GM21526 (cell line): ENCODE data around the gene SPATA24.
"Not testable (repeated sequence)": the region's sequence is repeated elsewhere in the genome, so short reads cannot be mapped to it uniquely, and the experiment has no call there.

Source experiments
- ATAC-seq: cut with Tn5 transposase; IDR thresholded peaks from one replicate; pipeline ENCODE4 v1.9.1; 2021; ENCODE audit warnings: moderate library complexity; ENCODE audit not compliant: unreplicated experiment, low FRiP score

Gene SPATA24

DNA sequence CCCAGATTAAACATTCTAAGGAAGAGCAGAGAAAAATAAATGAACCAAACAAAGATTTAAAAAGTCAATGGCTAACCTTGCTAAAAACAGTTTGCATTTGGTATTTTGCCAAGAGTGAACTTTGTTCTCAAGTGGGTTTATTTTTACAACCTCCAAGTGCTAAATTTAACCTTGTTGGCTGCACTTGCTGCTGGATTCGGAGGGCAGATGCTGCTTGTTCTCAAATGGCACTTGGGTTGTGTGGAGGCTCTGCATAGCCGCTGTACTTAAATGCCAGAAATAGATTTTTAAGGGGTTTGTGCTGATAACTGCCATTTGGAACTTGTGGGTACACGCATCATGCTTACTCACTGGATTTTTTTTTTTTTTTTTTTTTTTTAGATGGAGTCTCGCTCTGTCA lies 13.3 kb upstream of the SPATA24 start:
- ATAC-seq, result no peak

DNA sequence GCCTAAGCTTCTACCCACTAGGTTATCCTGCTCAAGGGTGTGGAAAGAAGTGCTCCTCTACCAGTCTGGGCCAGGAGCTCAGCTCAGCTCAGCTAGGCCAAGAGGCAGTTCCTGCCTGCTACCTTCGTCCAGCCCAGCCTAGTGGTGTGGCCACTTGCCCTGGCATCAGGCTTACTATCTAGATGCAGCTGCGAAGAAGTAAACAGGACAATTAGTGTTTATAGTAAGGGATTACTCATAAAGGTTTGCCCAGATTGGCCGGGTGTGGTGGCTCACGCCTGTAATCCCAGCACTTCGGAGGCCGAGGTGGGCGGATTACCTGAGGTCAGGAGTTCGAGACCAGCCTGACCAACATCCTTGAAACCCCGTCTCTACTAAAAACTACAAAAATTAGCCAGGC lies 12.8 kb upstream of the SPATA24 start:
- no peak for ATAC-seq

DNA sequence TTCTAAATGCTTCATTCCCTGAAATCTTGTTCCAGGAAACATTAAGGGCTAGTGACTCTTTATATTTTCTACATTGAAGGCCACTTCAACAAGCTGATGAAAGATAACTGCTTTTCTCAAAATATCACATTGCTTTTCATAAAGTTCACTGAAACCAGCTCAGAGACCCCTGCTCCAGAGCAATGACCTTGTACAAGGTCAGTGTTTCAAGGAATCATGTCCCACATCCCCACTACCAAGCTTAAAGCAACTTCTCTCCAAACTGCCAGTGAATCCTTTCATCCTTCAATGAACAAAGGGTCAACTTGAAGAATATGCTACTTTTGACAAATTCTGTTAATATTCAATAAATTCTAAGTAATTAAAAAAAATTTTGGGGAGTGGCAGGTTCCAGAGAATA lies 12.0 kb upstream of the SPATA24 start:
- ATAC-seq, result no peak

DNA sequence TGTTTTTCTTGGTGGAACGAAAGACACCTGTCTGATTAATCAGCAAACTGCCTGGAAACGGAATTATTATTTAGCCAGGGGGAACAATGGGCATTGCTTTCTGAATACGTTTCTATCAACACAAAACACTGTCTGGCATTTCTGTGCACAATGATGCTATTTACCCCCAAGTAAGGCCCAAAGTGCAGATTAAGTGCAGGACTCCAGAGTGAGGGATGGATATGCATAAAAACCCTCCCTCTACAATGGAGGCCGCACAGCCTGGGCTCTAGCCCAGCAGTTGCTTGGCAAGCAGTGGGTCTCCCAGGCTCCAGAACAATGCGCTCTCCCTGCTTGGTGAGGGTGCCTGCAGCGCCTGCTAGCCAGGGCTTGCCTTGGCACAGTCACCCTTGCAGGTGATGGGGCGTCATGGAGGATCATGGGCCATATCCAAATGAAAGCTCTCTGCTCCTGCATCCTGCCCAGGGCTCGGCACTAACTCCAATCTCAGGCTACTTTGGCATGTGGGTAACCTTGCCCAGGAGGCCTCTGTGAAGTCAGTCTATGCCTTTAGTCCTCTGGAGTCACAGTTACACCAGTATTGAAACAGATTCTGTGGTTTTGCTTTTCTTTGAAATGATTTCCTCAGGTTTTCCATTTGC lies 11.5 kb upstream of the SPATA24 start:
- ATAC-seq, result no peak

DNA sequence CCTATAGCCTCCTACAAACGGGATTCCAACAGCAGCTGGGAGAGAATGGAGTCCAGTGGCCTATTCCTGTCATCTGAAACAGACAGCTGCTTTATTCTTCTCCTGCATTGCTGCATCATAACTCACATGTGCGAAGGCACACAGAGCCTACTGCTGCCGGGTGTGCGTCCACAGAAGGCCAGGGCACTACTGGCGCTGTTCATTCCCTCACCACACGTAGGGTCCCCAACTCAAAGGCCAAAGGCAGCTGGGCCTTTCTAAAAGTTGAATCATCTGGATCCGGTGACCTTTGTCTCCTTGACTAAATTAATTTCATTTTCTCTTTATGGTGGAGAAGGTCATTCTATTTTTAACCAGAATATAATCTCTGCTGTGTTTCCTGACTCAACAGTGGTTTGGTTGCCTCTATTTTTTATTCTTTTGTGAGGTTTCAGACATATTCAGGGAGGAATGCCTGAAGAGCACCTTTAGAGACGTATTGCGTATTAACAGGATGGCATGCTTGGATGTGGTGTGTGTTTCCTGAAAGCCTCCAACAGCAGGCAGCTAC lies 10.8 kb upstream of the SPATA24 start:
- no peak for ATAC-seq

DNA sequence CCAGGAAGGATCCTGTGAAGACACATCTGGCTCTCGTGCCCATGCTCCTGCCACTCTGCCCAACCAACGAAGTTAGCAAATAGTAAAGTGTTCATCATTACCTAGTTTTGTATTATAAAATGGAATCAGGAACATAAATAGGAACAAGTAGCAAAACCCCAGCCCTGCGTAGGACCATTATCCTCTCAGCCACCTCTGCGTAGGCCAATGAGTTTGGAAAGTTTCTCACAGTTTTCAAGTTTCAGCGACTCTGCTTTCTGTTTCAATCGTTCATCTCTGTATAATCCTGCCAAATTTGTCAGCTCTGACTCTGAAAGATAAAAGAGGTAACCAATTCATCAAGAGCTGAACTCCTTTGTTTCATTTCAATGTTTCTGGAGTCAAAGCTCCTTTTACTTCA lies 10.1 kb upstream of the SPATA24 start:
- ATAC-seq, result no peak

DNA sequence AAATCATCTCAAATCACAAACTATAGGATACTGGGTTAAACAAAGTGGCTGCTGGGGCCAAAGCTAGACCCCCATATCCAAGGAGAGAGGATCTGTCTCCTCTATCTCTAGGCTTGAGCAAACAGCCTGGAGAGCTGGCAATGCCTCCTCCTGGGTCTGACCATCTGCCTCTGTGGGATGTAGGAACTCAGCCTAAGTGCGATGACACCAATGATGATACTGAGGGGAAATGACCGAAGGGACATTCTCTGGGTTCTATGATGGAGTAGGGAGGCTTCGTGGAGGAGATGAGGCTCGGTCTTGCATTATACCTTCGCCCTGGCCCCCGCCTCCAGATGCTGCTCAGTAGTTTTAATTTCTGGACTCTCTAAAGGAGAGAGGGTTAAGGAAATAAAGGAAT lies 9.3 kb upstream of the SPATA24 start:
- no peak for ATAC-seq

DNA sequence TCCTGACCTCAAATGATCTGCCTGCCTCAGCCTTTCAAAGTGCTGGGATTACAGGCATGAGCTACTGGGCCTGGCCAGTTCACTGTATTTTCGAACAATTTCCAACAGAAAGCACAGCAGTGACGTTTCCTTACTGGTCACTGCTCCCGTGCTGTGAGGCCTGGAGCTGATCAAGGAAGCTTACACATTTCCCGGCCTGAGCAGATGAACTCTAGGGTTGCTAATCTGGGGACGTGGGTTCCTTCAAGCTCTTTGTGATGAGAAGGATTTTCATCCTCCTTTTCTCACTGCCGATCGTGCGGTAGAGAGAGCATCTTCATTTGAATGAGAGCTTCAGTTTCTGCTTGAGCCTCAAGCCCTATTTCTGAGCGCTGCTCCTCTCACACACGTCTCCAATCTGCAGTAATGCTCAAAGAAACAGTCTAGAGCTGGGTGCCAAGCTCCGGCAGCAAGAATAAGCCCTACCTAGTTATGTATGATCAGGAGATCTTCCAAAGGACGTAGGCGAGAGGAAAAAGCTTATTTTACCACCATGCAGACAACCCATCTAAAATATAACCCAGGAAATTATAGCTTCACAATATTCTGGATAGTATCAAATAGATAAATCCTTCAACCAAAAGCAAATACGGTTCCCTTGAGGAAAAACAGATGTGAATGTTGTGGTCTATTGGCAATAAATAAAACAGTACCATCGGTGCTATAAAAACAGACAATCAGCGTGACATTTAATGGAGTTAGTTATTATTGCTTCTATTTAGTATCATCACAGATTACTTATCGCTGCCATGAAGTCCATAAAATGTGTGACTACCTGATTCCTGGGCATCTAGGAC lies 7.3 kb upstream of the SPATA24 start:
- ATAC-seq, result no peak

DNA sequence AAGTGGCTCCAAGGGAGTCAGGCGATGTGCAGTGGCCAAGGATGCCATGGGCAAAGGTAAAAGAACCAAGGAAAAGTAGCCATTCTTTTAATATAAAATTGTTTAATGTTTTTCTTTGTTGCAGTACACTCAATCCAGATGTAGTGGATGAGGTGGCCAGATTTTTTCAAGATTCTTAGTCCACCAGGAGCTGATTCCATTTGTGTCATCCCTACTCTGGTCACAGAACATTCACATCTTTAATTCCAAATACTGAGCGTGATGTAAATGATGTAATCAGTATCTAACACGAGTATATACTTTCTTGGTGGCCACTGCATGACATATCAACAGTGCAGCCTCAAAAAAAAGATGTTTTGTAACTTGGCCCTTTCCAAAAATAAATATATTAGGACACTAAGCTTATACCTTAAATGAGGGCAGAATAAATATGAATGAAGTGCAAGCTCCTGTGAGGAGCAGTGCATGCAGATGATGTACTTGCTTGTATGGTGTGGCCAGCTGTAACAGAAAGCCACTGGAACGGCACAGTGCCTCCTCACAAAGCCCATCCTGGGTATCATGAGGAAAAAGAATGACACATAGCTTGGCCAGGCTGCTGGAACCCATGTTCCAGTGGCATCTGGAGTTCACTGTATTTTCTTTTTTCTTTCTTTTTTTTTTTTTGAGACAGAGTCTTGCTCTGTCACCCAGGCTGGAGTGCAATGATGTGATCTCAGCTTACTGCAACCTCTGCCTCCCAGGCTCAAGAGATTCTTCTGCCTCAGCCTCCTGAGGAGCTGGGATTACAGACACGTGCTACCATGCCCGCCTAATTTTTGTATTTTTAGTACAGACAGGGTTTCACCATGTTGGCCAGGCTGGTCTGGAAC lies 6.5 kb upstream of the SPATA24 start:
- ATAC-seq, result no peak

DNA sequence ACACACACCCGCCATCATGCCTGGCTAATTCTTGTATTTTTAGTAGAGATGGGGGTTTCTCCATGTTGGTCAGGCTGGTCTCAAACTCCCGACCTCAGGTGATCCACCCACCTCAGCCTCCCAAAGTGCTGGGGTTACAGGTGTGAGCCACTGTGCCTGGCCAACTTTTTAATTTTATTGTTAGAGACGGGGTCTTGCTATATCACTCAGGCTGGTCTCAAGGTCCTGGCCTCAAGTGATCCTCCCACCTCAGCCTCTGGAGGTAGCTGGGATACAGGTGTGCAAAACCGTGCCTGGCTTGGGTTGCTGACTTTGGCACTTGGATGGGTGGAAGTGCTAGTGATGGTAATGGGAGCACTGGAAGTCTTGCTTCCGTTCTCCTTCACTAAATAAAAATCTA lies 5.2 kb upstream of the SPATA24 start:
- ATAC-seq, result not testable (repeated sequence)

DNA sequence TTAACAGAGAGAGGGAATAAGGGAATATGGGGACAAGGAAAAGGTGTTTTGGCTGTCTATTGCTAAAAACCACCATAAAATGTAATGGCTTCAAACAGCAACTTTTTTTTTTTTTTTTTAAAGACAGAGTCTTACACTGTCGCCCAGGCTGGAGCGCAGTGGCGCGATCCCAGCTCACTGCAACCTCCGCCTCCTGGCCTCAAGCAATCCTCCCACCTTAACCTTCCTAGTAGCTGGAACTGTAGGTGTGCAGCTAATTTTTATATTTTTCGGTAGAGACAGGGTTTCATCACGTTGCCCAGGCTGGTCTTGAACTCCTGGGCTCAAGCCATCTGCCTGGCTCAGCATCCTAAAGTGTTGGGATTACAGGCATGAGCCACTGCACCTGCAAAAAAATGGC lies 4.3 kb upstream of the SPATA24 start:
- no peak for ATAC-seq

DNA sequence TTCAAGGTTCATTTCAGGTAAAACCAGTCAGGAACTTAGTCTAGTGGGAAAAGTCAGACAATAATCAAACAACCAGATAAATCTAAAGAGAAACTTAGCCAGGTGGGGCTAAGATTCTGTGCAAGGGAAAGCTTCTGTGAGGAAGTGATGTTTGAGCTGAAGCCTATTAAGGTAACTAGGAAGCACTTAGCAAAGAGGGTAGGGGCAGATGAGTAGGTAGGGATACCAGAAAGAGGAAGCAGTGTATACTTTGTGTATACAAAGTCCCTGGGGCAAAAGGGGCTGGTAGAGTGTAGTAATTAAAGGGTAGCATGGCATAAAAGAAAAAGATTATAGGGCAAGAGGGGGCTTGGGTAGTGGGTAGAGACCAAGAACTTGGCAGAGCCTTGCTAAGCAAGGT lies 3.6 kb upstream of the SPATA24 start:
- no peak for ATAC-seq

DNA sequence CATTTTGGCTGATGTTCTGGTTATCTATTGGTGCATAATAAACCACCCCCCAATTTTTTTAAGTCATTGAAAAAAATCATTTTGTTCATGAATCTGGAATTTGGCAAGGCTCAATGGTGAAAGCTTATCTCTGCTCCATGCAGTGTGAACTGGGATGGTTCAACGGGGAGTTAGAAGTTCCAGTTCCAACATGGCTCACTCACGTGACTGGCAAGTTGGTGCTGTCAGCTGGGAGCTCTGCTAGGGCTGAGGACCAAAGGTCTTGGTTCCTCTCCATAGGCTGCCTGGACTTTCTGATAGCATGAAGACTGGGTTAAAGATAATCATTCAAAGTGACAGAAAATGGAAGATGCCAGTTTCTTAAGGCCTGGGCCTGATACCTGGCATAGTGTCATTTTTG lies 3.1 kb upstream of the SPATA24 start:
- no peak for ATAC-seq

DNA sequence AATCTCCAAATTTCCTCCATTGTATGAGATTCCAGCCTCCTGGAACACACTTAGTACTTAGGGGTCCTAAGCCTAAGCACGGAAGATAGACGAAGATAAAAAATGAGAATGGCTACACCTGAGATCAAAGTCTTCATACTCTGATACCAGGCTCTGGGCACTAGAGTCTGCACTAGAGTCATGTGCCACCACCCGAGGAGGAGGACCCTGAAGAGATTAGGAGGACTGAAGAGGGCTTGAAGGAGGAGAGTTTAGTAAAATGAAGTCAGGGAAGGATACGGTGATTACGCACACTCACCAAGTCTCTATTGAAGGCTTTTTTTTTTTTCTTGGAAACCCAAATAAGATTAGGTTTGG lies 573 bp upstream of the SPATA24 start:
- no peak for ATAC-seq

DNA sequence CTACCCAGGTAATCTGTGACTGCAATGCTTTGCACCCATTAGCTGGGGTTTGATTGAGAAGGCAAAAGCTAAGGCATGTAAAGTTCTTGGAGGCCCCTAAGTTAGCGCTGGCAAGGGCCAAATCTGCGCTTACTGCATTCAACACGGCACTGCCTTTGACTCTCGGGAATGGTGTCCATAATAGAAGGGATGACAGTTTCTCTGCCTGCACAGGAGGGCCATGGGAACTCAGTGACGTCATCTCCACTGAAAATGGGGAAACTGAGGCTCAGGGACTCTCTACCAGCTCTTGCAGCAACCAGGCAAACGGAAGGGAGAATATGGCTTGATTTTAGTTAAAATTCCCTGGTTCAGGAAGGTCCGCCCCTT lies 487 bp downstream of the SPATA24 start:
- ATAC-seq, result no peak

DNA sequence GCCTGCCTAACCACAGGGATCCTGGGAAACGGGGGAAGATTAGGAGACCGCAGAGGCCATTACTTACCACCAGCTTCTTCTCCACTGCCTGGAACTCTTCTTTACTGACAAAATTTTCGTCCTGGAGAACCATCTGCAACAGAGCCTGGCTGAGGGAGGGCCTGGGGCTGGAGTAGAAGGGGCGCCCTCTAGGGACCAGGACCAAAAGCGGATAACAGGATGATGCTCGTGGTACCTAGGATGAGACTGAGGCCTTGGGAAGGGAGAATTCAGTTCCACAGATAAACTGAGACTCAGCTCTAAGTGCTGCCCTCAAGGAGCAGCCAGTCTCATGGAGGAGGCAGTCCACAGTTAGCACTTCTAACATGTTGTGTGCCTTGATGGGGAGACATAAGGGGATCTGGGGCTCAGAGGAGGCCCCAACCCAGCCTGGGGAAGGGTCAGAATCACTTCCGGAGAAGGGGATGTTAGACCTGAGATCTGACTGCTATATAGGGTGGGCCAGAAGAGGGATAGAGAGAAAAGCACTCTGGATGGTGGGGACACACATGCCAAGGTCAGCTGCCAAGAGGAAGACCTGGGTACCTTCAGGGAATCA lies 1.2 kb downstream of the SPATA24 start:
- no peak for ATAC-seq

DNA sequence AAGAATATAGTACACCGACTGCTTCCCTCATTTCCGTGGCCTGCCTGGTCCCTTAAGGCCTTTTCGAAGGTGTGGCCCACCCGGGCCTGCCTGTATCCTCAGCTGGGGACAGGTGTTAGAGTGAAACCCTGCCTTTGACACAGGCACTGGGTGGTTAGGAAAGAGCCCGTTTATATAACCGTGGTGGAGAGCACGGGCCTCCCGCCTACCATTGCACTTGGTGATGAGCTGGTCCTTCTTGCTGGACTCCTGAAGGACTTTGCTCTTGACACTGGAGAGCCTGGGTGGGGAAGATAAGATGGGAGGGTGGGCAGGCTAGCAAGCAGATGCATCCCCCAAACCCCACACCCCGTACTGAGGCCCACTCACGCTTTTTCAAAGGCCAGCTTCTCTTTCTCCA lies 2.3 kb downstream of the SPATA24 start:
- no peak for ATAC-seq

DNA sequence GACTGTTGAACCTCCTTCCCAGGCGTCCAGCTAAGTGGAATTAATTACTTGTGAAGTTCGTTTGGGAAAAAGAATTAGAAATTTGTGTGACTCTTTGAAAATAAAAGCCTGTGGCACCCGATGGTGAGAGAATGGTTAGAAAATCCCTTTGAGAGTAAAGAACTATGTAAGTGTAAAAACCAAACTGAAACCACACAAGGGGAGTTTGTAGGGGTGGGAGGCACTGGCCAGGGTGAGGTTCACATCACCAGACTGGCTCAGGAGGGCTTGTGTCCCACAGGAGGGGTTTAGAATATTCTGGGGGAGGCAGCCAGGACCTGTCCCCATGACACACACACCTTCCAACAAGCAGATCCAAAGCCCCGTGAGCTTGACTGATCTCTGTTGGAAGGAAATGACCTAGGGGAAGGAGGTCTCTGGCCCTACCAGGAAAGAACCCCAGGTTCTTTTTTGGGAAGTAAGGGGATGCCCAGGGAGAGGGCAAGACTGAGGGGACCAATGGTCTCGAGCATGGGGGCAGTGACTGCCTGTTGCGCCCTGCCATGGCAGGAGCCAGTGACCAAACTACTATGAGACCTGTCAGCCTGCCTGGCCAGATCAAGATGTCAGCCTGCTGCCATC lies 4.3 kb downstream of the SPATA24 start:
- ATAC-seq, result no peak

DNA sequence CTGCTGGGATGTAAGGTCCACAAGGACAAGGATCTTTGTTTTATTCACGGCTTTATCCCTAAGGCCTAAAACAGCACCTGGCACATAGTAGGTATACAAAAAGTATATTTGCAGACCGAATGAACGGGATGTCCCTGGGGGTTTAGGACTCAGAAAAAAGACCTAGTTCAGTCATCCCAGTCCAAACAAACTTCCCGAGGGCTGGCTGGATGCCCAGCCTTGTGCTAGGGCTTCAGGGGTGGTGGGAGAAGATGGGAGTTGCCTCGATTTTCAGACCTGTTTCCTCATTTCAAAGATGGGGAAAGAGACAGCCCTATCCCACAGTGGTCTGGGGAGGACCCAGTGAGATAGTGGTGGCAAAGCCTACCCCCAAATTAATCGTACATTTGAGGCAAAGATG lies 6.0 kb downstream of the SPATA24 start:
- ATAC-seq, result no peak

DNA sequence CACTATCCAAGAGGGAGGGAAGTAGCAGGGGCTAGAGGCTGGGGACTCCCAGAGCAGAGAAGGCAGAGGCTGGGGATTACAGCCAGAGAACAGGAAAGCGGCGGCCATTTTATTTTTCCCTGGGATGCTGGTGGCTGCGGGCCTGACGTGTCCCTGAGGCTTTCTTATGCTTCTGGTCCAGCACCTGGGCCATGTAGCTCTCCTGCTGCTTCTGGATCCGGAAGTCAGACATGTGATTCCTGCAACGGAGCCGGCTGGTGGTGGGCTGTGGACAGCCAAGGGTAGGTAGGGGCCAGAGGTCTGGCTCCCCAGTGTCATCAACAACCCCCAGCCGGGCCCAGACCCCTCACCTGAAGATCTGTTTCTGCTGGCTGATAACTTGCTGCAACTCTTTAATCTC lies 7.2 kb downstream of the SPATA24 start:
- no peak for ATAC-seq
